ENCODE results near the gene OXT. TPM values are rescaled to one million over a fixed set of nuclear protein-coding genes. Genes with fewer than 3 reads are reported as not detected.

OXT gene
- total and polyA plus RNA-seq, 2 of the 4 experiments (the other 2 are of a cell fraction): not detected

DNA sequence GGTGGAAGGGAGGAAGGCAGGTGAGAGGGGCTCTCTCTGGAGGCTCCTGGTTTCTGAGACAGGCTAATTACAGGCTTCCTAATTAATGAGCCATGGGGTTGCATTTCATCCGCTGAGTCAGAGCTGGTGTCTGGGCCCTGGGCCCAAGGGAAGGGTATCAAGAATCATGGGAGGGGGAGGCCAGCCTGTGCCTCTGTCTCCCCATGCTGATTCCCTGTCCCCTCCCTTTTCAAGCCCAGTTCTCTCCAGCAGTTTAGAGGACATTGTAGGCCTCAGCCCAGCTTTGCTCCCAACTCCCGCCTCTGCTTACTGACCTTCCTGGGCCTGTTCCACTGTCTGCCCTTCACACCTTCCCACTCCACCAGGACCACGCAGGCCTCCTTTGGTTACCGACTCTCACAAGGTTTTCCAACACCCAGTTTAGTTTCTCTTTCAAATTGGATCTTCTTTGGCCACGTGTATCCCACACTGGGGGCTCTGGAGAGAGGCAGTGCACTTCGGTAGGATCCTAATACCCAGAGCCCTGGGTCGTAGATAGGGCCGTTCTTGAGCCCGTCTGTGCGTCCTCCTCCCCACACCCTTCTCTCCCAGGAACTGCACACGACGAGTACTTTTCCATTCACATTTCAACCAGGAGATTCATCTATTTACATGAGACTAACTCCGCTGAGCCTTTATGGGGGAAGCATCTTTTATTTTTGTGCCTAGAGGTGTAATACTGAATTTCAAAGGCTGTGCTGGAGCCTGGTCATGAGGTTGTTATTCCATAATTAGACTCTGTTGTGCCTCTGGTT is 31.4 kb downstream of the OXT start:
- H3K14ac ChIP-seq (replicated peaks; ENCODE audit: low read depth, low read length): no peak overlapping the region
- H3K4ac ChIP-seq (ENCODE audit: low read depth, low read length): no peak overlapping the region
- H3K9ac ChIP-seq (ENCODE audit: low read depth, low read length): no peak overlapping the region
- H4K8ac ChIP-seq (ENCODE audit: low read depth in 2 of 2, low read length in 2 of 2): no peak overlapping the region
- H2AFZ ChIP-seq (replicated peaks; ENCODE audit: low read length, poor library complexity): no peak overlapping the region
- no peak overlapping the region for H4K5ac ChIP-seq (ENCODE audit: low read depth, low read length)
- in situ Hi-C loops (cut with MboI; ENCODE audit: low sequenced_read_pairs) (no loop called here), dilution Hi-C loops (cut with HindIII; ENCODE audit: low sequenced_read_pairs, unreplicated experiment) (no loop called here), intact Hi-C loops (cut with micrococcal nuclease) (no loop called here)
- no peak for DNase-seq
- peaks cover 8% of the 10 kb centered on the region for H3K36me3 ChIP-seq (ENCODE audit: control insufficient read depth, insufficient read depth, low read length)
- H2AK9ac ChIP-seq (replicated peaks; ENCODE audit: low read depth, low read length, poor library complexity): no peak overlapping the region
- H2BK120ac ChIP-seq (ENCODE audit: low read depth, low read length): no peak overlapping the region
- no peak overlapping the region for H4K91ac ChIP-seq (ENCODE audit: insufficient read depth, low read depth, low read length)
- H2BK15ac ChIP-seq (ENCODE audit: low read depth, low read length): no peak overlapping the region
- no peak overlapping the region for H3K4me2 ChIP-seq (ENCODE audit: low read depth, low read length)
- TF ChIP-seq, protein P1, sequence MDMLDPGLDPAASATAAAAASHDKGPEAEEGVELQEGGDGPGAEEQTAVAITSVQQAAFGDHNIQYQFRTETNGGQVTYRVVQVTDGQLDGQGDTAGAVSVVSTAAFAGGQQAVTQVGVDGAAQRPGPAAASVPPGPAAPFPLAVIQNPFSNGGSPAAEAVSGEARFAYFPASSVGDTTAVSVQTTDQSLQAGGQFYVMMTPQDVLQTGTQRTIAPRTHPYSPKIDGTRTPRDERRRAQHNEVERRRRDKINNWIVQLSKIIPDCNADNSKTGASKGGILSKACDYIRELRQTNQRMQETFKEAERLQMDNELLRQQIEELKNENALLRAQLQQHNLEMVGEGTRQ (IDR thresholded peaks at IDR 0.05; ENCODE audit: low read depth, low read length): no peak
- TF ChIP-seq MAFK (IDR thresholded peaks at IDR 0.05; ENCODE audit: low read depth, low read length) (no peak), RAD21 (IDR thresholded peaks at IDR 0.05; ENCODE audit: low read length) (no peak), BHLHE40 (IDR thresholded peaks at IDR 0.05; ENCODE audit: low read depth, low read length) (no peak), NFE2L2 (IDR thresholded peaks at IDR 0.05; ENCODE audit: low read depth, low read length) (no peak), POLR2A (IDR thresholded peaks at IDR 0.05; ENCODE audit: low read depth, low read length) (no peak), MAZ (IDR thresholded peaks at IDR 0.05; ENCODE audit: borderline replicate concordance, low read depth, low read length) (no peak), FOS (IDR thresholded peaks at IDR 0.05; ENCODE audit: low read depth, low read length) (no peak)
- H3K27me3 ChIP-seq (ENCODE audit: control insufficient read depth, insufficient read depth, low read length): no peaks in the 10 kb centered on the region; the same call in 1 of the 2 replicates
- no TSS peak for BruUV-seq (replicated peaks)
- no peaks in the 10 kb centered on the region for H4K20me1 ChIP-seq (ENCODE audit: insufficient read depth, low read length)
- H2BK5ac ChIP-seq (ENCODE audit: low read depth, low read length, poor library complexity, severe bottlenecking): no peak overlapping the region
- ChIA-PET CTCF (interaction anchor here (0.9 kb wide), 1 partner anchor 25 kb away, joined by 4 read pairs; no protein-coding TSS in a partner anchor), POLR2A (ENCODE audit: unreplicated experiment) (no interaction called here)
- H2AK5ac ChIP-seq (ENCODE audit: low read depth, low read length): no peak overlapping the region
- H3K79me1 ChIP-seq (ENCODE audit: low read depth in 1 of 2, low read length in 2 of 2): no peaks in the 10 kb centered on the region
- H3K56ac ChIP-seq (ENCODE audit: extremely low read depth, insufficient read depth, low read length): no peak overlapping the region
- no peaks in the 10 kb centered on the region for H3K4me1 ChIP-seq (ENCODE audit: control insufficient read depth, insufficient read depth, low read length)
- H3K23ac ChIP-seq (ENCODE audit: low read depth, low read length): no peak overlapping the region
- 80% methylated on average over 2 of the region's 13 CpGs; no CpG with 5 or more reads in 1 of the 2 experiments for WGBS, 2 experiments (ENCODE audit: extremely low coverage in 2 of 2, insufficient read length in 1 of 2)
- H2BK20ac ChIP-seq (ENCODE audit: low read depth, low read length): no peak overlapping the region
- ATAC-seq (ENCODE audit: low read depth): no peak
- no peaks in the 10 kb centered on the region for H3K9me3 ChIP-seq (ENCODE audit: control insufficient read depth, insufficient read depth, low read length)
- H3K18ac ChIP-seq (ENCODE audit: low read depth, low read length): no peak overlapping the region
- H3K27ac ChIP-seq (ENCODE audit: insufficient read depth, low read length): no peak overlapping the region
- H3K4me3 ChIP-seq (ENCODE audit: insufficient read depth, low read depth, low read length): no peak overlapping the region
- no peaks in the 10 kb centered on the region for H3K9me1 ChIP-seq (ENCODE audit: insufficient read depth, low read length)

Data from IMR-90 (cell line).